Epithelial cell of proximal tubule (primary cell): ENCODE data around the gene MEIS2. TPM values are rescaled to one million over a fixed set of nuclear protein-coding genes. Genes with fewer than 3 reads are reported as not detected.
"Not testable (repeated sequence)": the region's sequence is repeated elsewhere in the genome, so short reads cannot be mapped to it uniquely, and the experiment has no call there.

Experiments used
- DNase-seq: peaks from one replicate; pipeline ENCODE4 v3.0.0-alpha.2; 2011; ENCODE audit warnings: low read depth
- H3K4me3 ChIP-seq: 2 replicates; pipeline ENCODE4 v1.5.1; 2011; ENCODE audit warnings: low read depth, mild to moderate bottlenecking, low read length
- total RNA-seq: library from RNA; depleted of rRNA; stranded (reverse); fragments of >200 nt; gene quantifications from 2 replicates; pipeline ENCODE4 v1.2.3, GENCODE V29; 2015
- TF ChIP-seq, protein P1 (sequence below): conservative IDR thresholded peaks from 2 replicates; pipeline ENCODE4 v1.5.1; 2012; ENCODE audit warnings: low read depth, mild to moderate bottlenecking, low read length

Gene MEIS2
- total RNA-seq, 1 donor from 2014 or later: 14.0 TPM

DNA sequence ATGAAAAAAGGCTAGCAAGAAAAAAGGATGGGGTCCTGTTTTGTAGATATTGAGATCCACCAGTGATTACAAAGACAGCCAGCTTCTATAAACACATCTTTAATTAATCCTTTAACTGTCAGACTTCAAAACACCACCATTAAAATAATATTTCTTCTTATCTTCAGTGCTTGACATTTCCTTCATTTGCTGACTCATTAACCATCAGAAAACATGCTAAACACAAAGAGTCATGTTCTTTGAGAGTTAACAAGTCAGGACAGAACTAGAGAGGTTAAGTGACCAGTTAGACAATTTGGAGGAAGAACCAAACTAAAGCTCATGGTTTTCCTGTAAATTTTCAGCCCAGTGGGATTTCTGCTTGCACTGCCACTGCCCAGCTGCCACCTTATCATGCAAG, 111.4 kb downstream of the MEIS2 start:
- DNase-seq: no peak
- H3K4me3 ChIP-seq: no peak overlapping the region
- TF ChIP-seq, protein P1, sequence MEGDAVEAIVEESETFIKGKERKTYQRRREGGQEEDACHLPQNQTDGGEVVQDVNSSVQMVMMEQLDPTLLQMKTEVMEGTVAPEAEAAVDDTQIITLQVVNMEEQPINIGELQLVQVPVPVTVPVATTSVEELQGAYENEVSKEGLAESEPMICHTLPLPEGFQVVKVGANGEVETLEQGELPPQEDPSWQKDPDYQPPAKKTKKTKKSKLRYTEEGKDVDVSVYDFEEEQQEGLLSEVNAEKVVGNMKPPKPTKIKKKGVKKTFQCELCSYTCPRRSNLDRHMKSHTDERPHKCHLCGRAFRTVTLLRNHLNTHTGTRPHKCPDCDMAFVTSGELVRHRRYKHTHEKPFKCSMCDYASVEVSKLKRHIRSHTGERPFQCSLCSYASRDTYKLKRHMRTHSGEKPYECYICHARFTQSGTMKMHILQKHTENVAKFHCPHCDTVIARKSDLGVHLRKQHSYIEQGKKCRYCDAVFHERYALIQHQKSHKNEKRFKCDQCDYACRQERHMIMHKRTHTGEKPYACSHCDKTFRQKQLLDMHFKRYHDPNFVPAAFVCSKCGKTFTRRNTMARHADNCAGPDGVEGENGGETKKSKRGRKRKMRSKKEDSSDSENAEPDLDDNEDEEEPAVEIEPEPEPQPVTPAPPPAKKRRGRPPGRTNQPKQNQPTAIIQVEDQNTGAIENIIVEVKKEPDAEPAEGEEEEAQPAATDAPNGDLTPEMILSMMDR: no peak

DNA sequence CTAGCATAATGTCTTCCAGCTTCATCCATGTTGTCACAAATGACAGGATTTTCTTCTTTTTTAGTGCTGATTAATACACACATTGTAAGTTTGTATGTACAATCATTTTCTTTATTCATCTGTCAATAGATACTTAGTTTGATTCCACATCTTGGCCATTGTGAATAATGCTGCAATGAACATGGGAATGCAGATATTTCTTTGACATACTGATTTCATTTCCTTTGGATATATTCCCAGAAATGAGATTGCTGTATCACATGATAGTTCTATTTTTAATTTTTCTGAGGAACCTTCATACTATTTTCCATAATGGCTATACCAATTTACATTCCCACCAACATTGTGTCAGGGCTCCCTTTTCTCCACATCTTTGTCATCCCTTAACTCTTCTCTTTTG, 117.9 kb downstream of the MEIS2 start:
- H3K4me3 ChIP-seq: no peak overlapping the region
- TF ChIP-seq, protein P1: no peak
- DNase-seq: no peak

DNA sequence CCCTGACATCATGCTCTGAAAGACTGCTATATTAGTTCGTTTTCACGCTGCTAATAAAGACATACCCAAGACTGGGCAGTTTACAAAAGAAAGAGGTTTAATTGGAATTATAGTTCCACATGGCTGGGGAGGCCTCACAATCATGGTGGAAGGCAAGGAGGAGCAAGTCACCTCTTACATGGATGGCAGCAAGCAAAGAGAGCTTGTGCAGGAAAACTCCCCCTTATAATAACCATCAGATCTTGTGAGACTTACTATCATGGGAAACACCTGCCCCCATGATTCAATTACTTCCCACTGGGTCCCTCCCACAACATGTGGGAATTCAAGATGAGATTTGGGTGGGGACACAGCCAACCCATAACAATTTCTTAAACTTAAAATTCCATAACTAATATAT, 120.1 kb downstream of the MEIS2 start:
- not testable (repeated sequence) for H3K4me3 ChIP-seq, DNase-seq

DNA sequence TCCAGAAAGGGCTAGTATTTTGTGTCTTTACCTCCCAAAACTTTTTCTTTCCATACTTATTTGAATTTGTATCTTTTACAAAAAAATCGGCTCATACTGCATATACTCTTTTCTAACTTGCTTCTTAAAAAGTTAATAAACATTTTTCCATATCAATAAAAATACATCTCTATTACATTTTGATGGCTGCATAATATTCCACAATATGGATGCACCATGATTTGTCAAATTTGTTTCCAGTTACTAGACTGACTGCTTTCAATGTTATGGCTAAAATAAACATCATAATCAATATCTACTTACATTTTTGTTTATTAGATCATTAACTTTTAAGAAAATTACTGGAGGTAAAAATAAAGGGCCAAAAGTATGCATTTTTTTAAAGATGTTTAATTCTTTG, 121.7 kb downstream of the MEIS2 start:
- DNase-seq: no peak
- no peak overlapping the region for H3K4me3 ChIP-seq
- TF ChIP-seq, protein P1: no peak

DNA sequence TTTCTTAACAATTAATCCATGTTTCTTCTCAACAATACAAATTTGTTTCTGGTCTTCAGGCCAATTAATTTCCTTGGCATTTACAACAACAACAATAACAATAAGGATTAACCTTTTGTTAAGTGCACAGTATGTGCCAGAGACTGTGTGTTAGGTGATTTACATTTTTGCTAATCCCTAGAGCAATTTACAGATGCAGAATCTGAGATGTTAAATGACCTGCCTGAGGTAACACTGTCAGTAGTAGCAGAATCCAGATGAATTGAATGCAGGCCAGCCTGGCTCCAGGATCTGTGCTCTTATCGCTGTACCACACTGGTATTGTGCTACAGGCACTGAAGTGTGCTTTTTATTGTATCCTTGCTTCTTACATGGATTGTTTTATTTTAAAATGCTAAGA, 122.2 kb downstream of the MEIS2 start:
- TF ChIP-seq, protein P1: no peak
- no peak overlapping the region for H3K4me3 ChIP-seq
- no peak for DNase-seq

DNA sequence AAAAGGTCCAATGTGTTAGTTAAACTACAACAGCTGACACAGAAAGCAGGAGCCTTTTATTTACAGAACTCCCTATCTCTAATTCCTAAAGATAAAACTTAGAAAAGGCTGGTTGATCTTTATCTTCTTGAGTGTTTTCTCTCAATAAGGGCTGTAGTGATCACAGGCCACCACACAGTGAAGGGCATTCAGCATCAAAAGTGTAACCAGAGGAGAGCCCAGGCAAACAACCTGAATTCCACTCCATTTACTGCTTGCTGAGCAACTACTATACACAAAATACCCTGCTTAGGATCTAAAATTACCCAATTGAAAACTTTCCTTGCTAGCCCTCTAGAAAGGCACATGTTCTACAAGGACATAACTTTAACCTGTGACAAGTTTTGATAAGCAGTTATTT, 122.7 kb downstream of the MEIS2 start:
- no peak for DNase-seq
- TF ChIP-seq, protein P1: no peak
- no peak overlapping the region for H3K4me3 ChIP-seq

DNA sequence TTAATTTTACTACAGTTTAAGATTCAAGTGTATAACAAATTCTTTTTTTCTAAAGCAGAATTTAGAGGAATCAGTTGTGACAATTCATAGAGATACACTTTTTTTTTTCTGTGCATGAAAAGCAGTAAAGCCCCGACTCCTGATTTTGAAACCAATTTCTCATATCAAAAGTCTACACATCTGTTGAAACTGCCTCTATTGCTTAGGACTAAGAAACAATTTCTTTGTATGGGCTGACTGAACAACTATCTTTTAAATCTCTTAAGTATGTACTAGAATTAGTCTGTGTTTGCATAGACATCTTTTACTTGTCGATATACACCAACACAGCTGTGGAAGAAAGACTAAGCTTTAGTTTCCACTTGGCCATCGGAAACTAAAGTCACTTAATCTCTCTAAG, 127.6 kb downstream of the MEIS2 start:
- no peak overlapping the region for H3K4me3 ChIP-seq
- no peak for DNase-seq
- TF ChIP-seq, protein P1: no peak

DNA sequence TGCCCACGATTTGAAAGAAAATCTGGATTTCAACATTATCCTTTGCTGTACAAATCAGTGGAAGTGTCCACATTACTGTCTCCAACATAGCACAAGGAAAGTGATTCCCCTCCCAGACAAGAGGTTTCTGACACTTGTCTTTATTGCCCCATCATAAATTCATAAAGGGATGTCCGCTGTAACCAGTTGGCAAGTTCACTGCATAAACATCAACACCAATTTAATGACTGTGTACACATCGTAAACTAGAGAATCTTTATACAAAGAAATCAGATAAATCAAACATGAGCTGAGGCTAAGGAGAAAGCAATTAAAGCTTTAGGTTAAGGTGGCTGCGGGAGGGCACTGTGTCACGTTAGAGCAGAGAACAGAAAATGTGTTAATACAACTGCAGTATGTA, 129.8 kb downstream of the MEIS2 start:
- TF ChIP-seq, protein P1: no peak
- no peak for DNase-seq
- H3K4me3 ChIP-seq: no peak overlapping the region
